Mucosa of descending colon (tissue), 3 donors: ENCODE results near the gene KCNJ6. TPM values are rescaled to one million over a fixed set of nuclear protein-coding genes. Genes with fewer than 3 reads are reported as not detected.
"Not testable (repeated sequence)": the region's sequence is repeated elsewhere in the genome, so short reads cannot be mapped to it uniquely, and the experiment has no call there.

Source experiments
- ATAC-seq: fragments of 200-7000 bp; cut with Tn5 transposase; one replicate; pipeline ENCODE4 v1.9.1; 2020; ENCODE audit warnings: mild to moderate bottlenecking, moderate library complexity
- DNase-seq, 3 donors: peaks; one replicate each; pipeline ENCODE4 v3.0.0-alpha.2; 2020
- H3K36me3 ChIP-seq: fragments of 200-600 bp; one replicate; pipeline ENCODE4 v1.8.0; 2021; ENCODE audit warnings: low read depth, mild to moderate bottlenecking
- H3K4me1 ChIP-seq: fragments of 200-600 bp; one replicate; pipeline ENCODE4 v1.8.0; 2021; ENCODE audit warnings: low read depth, mild to moderate bottlenecking
- H3K4me3 ChIP-seq: fragments of 200-600 bp; one replicate; pipeline ENCODE4 v1.8.0; 2021; ENCODE audit warnings: mild to moderate bottlenecking
- H3K9me3 ChIP-seq: fragments of 200-600 bp; one replicate; pipeline ENCODE4 v1.8.0; 2021; ENCODE audit warnings: mild to moderate bottlenecking
- CTCF ChIP-seq: fragments of 200-600 bp; IDR thresholded peaks from one replicate; pipeline ENCODE4 v1.8.0; 2022; ENCODE audit warnings: antibody characterized with exemption, mild to moderate bottlenecking
- intact Hi-C, 2 donors: fragments of 100-400 bp; cut with DNase I in 1 of 2; cut with micrococcal nuclease in 1 of 2; formaldehyde crosslinking; loops; one replicate each; pipeline versions ENCODE4 v1.11.0 to v1.11.1; 2022; cut with DNase I, micrococcal nuclease
- total RNA-seq, 3 donors: library from RNA; stranded (reverse); fragmentation: NEBNext Ultra II Directional in 2 of 3; extraction: Animal tissue kit (Norgen Biotek cat#: 25700) in 2 of 3; gene quantifications; one replicate each; pipeline versions ENCODE4 v1.2.1 to v1.2.4, GENCODE V29; 2021 to 2023
- donor health status: DM: no; HTN: no; CAD: no; lungs with moderate emphysema.
- donor health status: DM: no; HTN: no; CAD: no.
- donor health status: DM: no; HTN: yes; CAD: no.

Gene KCNJ6
- total RNA-seq, 3 donors from 2014 or later: 0.09 to 0.19 (median 0.14) TPM

DNA sequence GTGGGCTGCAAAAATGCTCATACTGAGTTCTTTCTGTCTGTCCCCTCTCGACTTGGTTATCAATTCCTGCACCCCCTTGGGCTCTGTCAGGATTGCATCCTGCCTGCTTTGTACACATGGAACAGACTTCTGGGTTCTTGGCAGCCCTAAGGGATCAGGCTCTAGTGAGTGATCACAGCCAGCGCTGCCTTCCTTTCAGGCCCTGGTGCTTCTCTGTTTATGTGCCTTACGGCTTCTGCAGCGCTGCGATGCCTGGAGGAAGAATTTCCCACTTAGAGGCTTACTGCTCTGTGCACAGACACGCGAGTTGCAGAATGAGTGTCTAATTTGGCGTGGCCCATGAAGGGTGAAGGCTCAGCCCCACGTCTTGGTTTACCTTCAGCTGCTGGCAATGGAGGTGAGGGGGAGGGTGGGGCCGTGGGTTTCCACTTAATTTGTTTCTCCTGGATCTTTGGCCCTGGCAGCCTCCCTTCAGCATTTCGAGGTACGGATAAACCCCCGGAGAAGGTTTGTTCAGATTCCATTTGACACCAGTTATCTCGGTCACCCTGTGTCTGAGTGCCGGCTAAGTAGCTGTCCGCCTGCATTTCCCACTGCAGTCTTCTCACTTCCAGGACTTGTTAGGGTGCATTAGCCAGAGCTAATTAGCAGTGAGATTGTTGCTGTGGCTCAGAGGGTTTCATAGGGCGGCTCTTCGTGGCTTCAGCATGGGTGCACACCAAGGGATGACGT is 322.4 kb downstream of the KCNJ6 start:
- DNase-seq: no peak
- no peak for ATAC-seq
- no peak overlapping the region for H3K4me3 ChIP-seq
- no peaks in the 10 kb centered on the region for H3K36me3 ChIP-seq
- H3K4me1 ChIP-seq: no peaks in the 10 kb centered on the region
- no peak for TF ChIP-seq CTCF
- no peaks in the 10 kb centered on the region for H3K9me3 ChIP-seq
- intact Hi-C loops: no loop called here

DNA sequence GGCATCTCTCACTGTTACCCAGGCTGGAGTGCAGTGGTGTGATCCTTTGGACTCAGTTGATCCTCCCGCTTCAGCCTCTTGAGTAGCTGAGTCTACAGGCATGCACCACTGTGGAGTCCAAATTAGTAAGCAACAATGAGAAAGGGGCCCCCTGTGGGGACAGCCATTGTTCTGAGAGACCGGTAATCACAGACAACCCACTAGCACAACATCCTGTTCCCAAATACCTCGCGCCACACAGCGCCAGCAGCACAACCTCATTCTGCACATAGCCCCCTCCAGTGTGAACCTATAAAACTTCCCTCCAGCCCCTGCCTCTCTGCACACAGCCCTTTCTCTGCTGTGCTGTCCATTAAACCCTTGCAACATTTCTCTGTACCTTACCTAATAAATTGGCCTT is 323.2 kb downstream of the KCNJ6 start:
- intact Hi-C loops: no loop called here
- Histone ChIP-seq H3K4me3 (no peak overlapping the region), H3K4me1 (no peaks in the 10 kb centered on the region), H3K36me3 (no peaks in the 10 kb centered on the region), H3K9me3 (no peaks in the 10 kb centered on the region)
- DNase-seq (no peak), ATAC-seq (no peak)
- TF ChIP-seq CTCF: no peak

- DNase-seq (no peak), ATAC-seq (no peak)
- no peaks in the 10 kb centered on the region for H3K4me1 ChIP-seq
- intact Hi-C loops: no loop called here
- H3K9me3 ChIP-seq: no peaks in the 10 kb centered on the region
- no peak for TF ChIP-seq CTCF
- no peaks in the 10 kb centered on the region for H3K36me3 ChIP-seq
- H3K4me3 ChIP-seq: no peak overlapping the region
Observed at GRCh38 chr21:37592496-37592895, 323.8 kb downstream of the KCNJ6 start.

DNA sequence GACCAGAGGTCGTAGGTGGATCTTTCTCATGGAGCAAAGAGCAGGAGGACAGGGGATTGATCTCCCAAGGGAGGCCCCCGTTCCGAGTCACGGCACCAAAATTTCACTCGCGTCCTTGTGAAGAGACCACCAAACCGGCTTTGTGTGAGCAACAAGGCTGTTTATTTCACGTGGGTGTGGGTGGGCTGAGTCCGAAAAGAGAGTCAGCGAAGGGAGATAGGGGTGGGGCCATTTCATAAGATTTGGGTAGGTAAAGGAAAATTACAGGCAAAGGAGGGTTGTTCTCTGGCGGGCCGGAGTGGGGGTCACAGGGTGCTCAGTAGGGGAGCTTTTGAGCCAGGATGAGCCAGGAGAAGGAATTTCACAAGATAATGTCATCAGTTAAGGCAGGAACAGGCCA is 324.3 kb downstream of the KCNJ6 start:
- ATAC-seq, H3K4me3 ChIP-seq, DNase-seq, H3K36me3 ChIP-seq, intact Hi-C loops, H3K4me1 ChIP-seq, H3K9me3 ChIP-seq: not testable (repeated sequence)

GRCh38 chr21:37590836-37591235 is 325.4 kb downstream of the KCNJ6 start:
- H3K9me3 ChIP-seq, H3K36me3 ChIP-seq, ATAC-seq, DNase-seq, H3K4me1 ChIP-seq, intact Hi-C loops, H3K4me3 ChIP-seq: not testable (repeated sequence)

GRCh38 chr21:37588644-37589043 is 327.6 kb downstream of the KCNJ6 start:
- intact Hi-C loops, H3K9me3 ChIP-seq, ATAC-seq, H3K4me3 ChIP-seq, DNase-seq, H3K4me1 ChIP-seq, H3K36me3 ChIP-seq: not testable (repeated sequence)

DNA sequence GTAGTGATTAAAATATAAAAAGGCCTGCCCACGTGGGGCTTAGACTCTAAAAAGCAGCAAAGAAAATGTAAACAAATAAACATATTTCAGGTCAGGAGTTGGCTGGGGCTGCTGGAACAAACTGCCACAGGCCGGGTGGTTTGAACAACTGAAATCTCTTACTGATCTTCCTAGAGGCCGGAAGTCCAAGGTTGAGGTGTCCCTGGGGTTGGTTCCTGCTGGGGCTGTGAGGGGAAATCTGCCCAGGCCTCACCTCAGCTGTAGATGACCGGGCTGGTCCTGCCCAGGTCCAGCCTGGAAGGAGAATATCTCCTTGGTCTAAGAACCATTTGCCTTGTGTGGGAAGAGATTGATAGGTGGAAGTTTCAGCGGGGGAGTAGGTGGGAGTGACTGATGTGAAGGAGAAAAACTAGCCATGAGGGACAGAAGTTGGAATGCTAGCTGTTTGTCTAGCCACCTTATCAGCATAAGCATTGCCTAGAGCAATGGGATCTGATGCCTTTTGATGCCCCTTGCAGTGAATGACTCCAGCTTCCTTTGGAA is 328.6 kb downstream of the KCNJ6 start:
- no peak for TF ChIP-seq CTCF
- ATAC-seq: no peak

More for the DNA sequence above, 328.6 kb downstream of the KCNJ6 start:
- no peaks in the 10 kb centered on the region for H3K4me1 ChIP-seq
- no peaks in the 10 kb centered on the region for H3K36me3 ChIP-seq
- intact Hi-C loops: no loop called here
- no peak overlapping the region for H3K4me3 ChIP-seq
- DNase-seq: no peak
- H3K9me3 ChIP-seq: no peaks in the 10 kb centered on the region
